ENCODE measurements around the gene SCGB1C1.
"Not testable (repeated sequence)": the region's sequence is repeated elsewhere in the genome, so short reads cannot be mapped to it uniquely, and the experiment has no call there.

The SCGB1C1 gene

GRCh38 chr11:218815-219593 lies 26.1 kb downstream of the SCGB1C1 start:
- no peak for DNase-seq (ENCODE audit: low spot score)

DNA sequence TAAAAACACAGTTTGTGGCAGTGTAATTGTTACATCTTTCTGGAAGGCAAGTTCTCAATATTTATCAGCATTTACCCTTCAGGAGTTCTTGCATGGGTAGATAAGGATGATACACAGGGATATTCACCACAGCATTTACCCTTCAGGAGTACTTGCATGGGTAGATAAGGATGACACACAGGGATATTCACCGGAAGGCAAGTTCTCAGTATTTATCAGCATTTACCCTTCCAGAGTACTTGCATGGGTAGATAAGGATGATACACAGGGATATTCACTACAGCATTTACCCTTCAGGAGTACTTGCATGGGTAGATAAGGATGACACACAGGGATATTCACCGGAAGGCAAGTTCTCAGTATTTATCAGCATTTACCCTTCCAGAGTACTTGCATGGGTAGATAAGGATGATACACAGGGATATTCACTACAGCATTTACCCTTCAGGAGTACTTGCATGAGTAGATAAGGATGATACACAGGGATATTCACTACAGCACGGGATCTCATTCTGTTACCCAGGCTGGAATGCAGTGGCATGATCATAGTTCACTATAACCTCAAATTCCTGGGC lies 27.9 kb downstream of the SCGB1C1 start:
- peak; percentile 54 for DNase-seq (ENCODE audit: low spot score)

- no peak for DNase-seq (ENCODE audit: low spot score)
Measured at GRCh38 chr11:221539-221938, 28.7 kb downstream of the SCGB1C1 start.

- no peak for DNase-seq (ENCODE audit: low spot score)
Measured at GRCh38 chr11:221998-222789, 29.3 kb downstream of the SCGB1C1 start.

GRCh38 chr11:223026-223789 lies 30.3 kb downstream of the SCGB1C1 start:
- DNase-seq (ENCODE audit: low spot score) = no peak

- no peak for DNase-seq (ENCODE audit: low spot score)
Measured at GRCh38 chr11:223884-224283, 31.0 kb downstream of the SCGB1C1 start.

DNA sequence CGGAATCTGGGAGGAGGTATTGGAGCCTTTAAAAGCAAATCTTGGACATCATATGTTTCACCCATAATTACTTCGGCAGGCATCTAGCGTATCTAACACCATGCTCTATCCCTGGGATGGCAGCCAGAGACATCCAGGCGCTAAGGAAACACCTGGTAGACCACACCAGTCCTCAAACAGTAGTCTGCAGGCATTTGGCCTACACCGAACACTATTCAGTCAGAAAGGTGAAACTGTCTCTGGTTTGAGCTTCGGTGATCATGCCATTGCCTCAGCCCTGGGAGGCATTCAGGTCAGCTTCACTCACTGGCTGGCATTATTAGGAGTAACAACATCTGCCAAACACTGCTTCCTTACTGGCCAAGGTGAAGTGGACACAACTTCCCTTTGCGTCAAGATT lies 31.5 kb downstream of the SCGB1C1 start:
- no peak for DNase-seq (ENCODE audit: low spot score)

- DNase-seq (ENCODE audit: low spot score) = no peak
Measured at GRCh38 chr11:225734-226453, 33.0 kb downstream of the SCGB1C1 start.

DNA sequence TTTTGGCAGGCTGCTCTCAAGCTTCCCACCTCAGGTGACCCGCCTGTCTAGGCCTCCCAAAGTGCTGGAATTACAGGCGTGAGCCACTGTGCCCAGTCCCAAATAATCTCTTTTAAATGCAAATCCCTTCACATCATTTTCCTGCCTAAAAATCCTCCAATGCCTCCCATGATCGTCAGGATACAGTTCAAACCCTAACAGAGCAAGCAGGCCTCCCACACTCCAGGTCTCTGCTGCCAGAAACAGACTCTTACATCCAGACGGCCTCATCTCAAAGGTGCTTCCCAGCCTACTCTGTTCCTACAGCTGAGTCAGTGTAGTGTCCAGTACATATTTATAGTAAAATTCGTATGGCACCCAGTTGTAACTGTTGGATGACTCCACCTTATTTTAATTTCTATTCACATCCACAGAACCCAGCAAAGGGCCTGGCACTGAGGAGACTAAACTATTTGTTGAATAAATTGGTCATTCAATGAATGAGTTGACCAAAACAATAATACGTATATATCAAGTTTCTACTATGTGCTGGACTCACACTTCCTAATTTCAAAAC lies 35.0 kb downstream of the SCGB1C1 start:
- no peak for DNase-seq (ENCODE audit: low spot score)

DNA sequence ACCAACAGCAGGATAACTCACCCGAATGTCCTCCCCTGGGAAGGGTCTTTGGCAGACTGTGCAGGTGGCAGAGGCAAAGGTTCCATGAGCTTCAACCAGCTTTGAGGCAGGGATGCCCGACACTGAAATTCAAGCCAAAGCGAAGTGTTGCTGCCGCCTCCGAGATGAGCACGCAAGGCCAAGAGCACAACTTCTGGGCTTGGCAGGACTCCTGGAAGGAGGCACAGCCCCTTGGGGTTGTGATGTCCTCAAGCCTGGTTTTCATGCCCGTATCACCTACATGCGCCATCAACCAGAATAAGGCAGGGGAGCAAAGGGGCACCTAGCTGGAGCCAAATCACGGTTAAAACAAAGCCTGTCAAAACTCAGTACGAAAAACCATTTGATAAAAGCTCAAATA lies 37.6 kb downstream of the SCGB1C1 start:
- DNase-seq (ENCODE audit: low spot score) = no peak

GRCh38 chr11:232783-233565 lies 40.1 kb downstream of the SCGB1C1 start:
- no peak for DNase-seq (ENCODE audit: low spot score)

DNA sequence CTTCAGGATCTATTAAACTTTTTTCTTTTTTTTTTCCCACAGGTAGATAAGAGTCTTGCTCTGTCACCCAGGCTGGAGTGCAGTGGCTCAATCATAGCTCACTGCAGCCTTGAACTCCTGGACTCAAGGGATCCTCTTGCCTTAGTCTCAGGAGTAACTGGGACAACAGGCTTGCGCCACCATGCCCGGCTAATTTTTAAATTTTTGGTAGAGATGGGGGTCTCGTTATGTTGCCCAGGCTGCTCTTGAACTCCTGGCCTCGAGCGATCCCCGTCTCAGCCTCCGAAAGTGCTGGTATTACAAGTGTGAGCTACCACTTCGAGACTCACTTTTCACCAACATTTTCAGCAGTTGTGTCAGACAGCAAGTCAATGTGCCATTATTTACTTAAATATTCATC lies 42.3 kb downstream of the SCGB1C1 start:
- DNase-seq (ENCODE audit: low spot score) = no peak

DNA sequence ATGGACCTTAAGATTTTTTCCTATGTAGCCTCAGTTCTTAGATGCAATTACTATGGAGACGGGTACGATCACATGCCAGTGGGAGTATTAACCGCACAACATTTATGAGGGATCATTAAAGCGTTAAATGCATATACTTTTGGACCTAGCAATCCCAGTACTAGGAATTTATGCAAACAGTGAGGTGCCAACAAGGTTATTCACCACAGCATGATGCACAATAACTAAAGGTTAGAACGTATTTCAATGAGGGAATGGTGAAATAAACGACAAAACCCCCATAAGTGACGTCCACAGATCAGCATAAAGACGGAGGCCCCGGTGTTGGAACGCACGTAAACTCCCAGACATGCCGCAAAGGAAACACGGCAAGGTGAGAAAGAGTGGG lies 42.7 kb downstream of the SCGB1C1 start:
- no peak for DNase-seq (ENCODE audit: low spot score)

DNA sequence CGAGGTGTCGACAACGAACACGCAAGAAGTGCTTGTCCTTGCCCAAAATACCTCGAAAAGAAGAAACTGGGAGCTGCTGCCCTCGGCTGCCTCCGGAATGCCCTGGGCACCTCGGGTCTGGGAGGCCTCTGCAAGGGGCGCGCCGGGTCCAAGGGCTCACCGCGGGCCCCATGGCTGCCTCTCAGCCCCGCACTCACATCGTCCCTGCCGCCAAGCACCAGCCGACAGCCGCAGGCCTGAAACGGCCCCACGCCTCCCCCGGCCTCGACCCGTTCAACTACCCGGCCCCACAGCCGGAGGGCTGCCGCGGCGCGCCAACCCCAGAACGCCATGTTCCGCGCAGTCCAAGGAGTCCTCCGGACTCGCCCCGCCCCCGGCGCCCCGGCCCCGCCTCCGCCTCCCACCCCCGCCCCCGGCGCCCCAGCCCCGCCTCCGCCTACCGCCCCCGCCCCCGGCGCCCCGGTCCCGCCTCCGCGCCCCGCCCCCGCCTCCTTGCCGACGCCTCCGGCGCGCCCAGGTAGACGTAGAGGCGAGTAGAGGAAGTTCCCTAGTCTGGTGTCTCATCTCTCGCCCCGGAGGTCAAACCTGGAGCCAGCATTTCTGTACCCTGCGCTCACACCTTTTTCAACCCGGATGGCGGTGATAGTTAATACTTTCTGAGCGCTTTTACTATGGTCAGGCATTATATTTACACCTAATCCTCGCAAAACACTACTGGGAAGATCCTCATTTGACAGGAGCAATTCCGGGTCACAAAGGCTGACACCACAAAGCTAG lies 43.3 kb downstream of the SCGB1C1 start, which contains the start of gene SIRT3:
Gene SIRT3 (minus strand): TSS at position 346 of the 777 bp plus-strand sequence. CDS start 14 bp downstream, at position 332.
- DNase-seq (ENCODE audit: low spot score) = peak; percentile 89

DNA sequence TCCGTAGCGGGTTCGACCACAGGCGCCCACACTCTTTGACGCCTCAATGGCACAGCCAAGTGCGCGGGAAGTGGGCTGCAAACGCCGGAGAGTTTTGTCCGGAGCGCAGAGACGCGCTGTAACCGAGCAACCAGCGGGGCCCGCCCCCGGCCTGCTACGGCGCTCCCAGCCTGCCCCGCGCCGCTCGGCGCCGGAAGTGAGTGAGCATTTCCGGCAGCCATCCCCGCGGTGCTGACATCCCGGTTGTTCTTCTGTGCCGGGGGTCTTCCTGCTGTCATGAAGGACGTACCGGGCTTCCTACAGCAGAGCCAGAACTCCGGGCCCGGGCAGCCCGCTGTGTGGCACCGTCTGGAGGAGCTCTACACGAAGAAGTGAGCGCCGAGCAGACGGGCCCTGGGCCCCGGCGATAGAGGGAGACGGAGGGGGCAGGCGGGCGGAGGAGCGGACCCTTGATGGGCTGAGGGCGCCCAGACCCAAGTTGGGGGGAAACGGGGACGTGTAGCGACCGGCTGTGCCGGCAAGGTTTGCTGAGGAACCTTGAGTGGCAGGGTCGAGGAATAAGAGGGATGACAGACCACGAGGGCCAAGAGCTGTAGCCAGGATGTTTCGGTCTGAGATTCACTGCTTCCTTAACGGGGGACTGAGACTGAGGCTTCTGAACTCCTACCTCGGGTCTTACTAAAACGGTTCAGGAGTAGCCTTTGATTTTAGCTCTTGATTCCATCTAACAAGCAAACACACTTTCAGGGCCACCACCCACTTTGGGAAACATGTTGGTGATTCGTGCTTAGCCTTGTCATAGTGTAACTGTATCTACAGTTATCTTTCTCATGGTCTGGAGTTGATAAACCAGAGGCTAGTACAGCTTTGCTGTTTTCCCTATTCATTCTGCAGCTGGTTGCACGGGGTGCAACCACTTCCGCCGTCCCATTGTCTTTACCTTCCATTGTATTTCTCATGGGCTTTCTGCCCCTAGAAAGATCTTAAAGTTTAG lies 44.2 kb downstream of the SCGB1C1 start, which contains the start of gene PSMD13:
Gene PSMD13 (plus strand): TSS at position 203 of the 994 bp plus-strand sequence. CDS start 74 bp downstream, at position 277.
- peak; percentile 87 for DNase-seq (ENCODE audit: low spot score)

DNA sequence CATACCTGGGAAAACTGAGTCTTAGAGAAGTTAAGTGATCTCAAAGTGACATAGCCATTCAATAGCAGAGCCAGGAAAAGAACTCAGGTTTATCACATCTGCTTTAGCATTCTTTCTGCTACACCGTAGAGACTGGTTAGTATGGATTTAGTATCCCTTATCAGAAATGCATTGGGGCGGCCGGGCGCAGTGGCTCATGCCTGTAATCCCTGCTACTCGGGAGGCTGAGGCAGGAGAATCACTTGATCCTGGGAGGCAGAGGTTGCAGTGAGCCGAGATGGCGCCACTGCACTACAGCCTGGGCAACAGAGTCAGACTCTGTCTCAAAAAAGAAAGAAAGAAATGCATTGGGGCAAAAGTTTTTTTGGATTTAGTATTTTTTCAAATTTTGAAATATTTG lies 45.5 kb downstream of the SCGB1C1 start:
- DNase-seq (ENCODE audit: low spot score) = not testable (repeated sequence)

DNA sequence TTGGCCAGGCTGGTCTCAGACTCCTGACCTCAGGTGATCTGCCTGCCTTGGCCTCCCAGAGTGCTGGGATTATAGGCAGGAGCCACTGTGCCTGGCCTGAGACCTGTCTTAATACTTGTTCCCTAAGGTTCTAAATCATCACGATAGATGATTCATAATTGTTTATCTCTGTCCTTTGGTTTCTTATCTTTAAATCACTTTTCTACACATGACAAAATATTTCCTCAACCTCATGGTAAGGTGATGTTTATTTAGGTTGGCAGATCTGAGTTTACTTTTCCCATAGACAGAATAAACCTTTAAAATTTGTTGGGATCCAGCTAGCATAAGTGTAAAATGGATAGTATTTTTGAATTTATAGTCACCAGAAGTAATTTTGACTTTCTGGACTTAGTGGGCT lies 47.4 kb downstream of the SCGB1C1 start:
- no peak for DNase-seq (ENCODE audit: low spot score)

GRCh38 chr11:241634-242033 lies 48.8 kb downstream of the SCGB1C1 start:
- DNase-seq (ENCODE audit: low spot score) = no peak
